Measurements from ENCODE around the gene OSBPL5. TPM values are rescaled to one million over a fixed set of nuclear protein-coding genes. Genes with fewer than 3 reads are reported as not detected.
A peak's percentile ranks its signal among the peaks of the same experiment; 100 is the strongest.

Gene OSBPL5
- total RNA-seq, 3 donors from 2014 or later (not counting 1 experiment from before 2014, with no cell fraction given): 375 to 522 (median 377) TPM

- no peak for DNase-seq
- H3K27me3 ChIP-seq (ENCODE audit: control insufficient read depth, insufficient read depth, low read length): no peaks in the 10 kb centered on the region
- H3K4me3 ChIP-seq (ENCODE audit: low read length): no peak overlapping the region
- H3K27ac ChIP-seq (ENCODE audit: low read length): no peak overlapping the region
- Mint-ChIP-seq H3K36me3 (peaks cover 8% of the 10 kb centered on the region), H3K9me3 (no peaks in the 10 kb centered on the region), H3K4me3 (no peak overlapping the region), H3K27me3 (ENCODE audit: low read depth in 2 of 2) (no peaks in the 10 kb centered on the region), H3K27ac (no peak overlapping the region), H3K4me1 (peaks cover 33% of the 10 kb centered on the region in 2 donors)
- peaks cover 65% of the 10 kb centered on the region for H3K36me3 ChIP-seq (ENCODE audit: control insufficient read depth, insufficient read depth, low read length)
- no peak for ATAC-seq
- WGBS (ENCODE audit: insufficient coverage): 97% methylated on average over 10 of the region's 10 CpGs
- intact Hi-C loops (cut with micrococcal nuclease): no loop called here
- TF ChIP-seq, protein P1, sequence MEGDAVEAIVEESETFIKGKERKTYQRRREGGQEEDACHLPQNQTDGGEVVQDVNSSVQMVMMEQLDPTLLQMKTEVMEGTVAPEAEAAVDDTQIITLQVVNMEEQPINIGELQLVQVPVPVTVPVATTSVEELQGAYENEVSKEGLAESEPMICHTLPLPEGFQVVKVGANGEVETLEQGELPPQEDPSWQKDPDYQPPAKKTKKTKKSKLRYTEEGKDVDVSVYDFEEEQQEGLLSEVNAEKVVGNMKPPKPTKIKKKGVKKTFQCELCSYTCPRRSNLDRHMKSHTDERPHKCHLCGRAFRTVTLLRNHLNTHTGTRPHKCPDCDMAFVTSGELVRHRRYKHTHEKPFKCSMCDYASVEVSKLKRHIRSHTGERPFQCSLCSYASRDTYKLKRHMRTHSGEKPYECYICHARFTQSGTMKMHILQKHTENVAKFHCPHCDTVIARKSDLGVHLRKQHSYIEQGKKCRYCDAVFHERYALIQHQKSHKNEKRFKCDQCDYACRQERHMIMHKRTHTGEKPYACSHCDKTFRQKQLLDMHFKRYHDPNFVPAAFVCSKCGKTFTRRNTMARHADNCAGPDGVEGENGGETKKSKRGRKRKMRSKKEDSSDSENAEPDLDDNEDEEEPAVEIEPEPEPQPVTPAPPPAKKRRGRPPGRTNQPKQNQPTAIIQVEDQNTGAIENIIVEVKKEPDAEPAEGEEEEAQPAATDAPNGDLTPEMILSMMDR (IDR thresholded peaks at IDR 0.05): no peak
- no peaks in the 10 kb centered on the region for H3K9me3 ChIP-seq (ENCODE audit: control insufficient read depth, insufficient read depth, low read length)
- peaks cover 29% of the 10 kb centered on the region for H3K4me1 ChIP-seq (ENCODE audit: control insufficient read depth, insufficient read depth, low read length)
These were observed 43.7 kb downstream of the OSBPL5 start for GRCh38 chr11:3121416-3121815.

GRCh38 chr11:3120071-3120792 is 44.9 kb downstream of the OSBPL5 start:
- ATAC-seq (no peak), DNase-seq (no peak)
- no peak overlapping the region for H3K27ac Mint-ChIP-seq
- H3K27me3 Mint-ChIP-seq (ENCODE audit: low read depth in 2 of 2): no peaks in the 10 kb centered on the region
- WGBS (ENCODE audit: insufficient coverage): 94% methylated on average over 26 of the region's 26 CpGs
- no peak overlapping the region for H3K4me3 Mint-ChIP-seq
- peaks cover 26 to 28% of the 10 kb centered on the region in 2 donors for H3K4me1 Mint-ChIP-seq
- TF ChIP-seq, protein P1 (IDR thresholded peaks at IDR 0.05): no peak
- no peak overlapping the region for H3K27ac ChIP-seq (ENCODE audit: low read length)
- H3K36me3 Mint-ChIP-seq: peaks cover 12% of the 10 kb centered on the region
- no peaks in the 10 kb centered on the region for H3K9me3 Mint-ChIP-seq
- no peaks in the 10 kb centered on the region for H3K27me3 ChIP-seq (ENCODE audit: control insufficient read depth, insufficient read depth, low read length)
- H3K9me3 ChIP-seq (ENCODE audit: control insufficient read depth, insufficient read depth, low read length): no peaks in the 10 kb centered on the region
- intact Hi-C loops (cut with micrococcal nuclease): no loop called here
- H3K4me3 ChIP-seq (ENCODE audit: low read length): no peak overlapping the region
- peaks cover 71% of the 10 kb centered on the region for H3K36me3 ChIP-seq (ENCODE audit: control insufficient read depth, insufficient read depth, low read length)
- H3K4me1 ChIP-seq (ENCODE audit: control insufficient read depth, insufficient read depth, low read length): peaks cover 18% of the 10 kb centered on the region

GRCh38 chr11:3119141-3119821 is 45.8 kb downstream of the OSBPL5 start:
- intact Hi-C loops (cut with micrococcal nuclease): no loop called here
- H3K4me1 ChIP-seq (ENCODE audit: control insufficient read depth, insufficient read depth, low read length): peaks cover 11% of the 10 kb centered on the region
- ATAC-seq: no peak
- no peaks in the 10 kb centered on the region for H3K27me3 ChIP-seq (ENCODE audit: control insufficient read depth, insufficient read depth, low read length)
- H3K27ac ChIP-seq (ENCODE audit: low read length): no peak overlapping the region
- 90% methylated on average over 14 of the region's 14 CpGs for WGBS (ENCODE audit: insufficient coverage)
- DNase-seq: peak in 1 of 2 donors; percentile 14
- Mint-ChIP-seq H3K4me3 (no peak overlapping the region), H3K27ac (peak overlapping the region in 1 of 2 donors; percentile 31), H3K4me1 (peaks cover 18 to 20% of the 10 kb centered on the region in 2 donors), H3K9me3 (no peaks in the 10 kb centered on the region), H3K36me3 (peaks cover 21% of the 10 kb centered on the region), H3K27me3 (ENCODE audit: low read depth in 2 of 2) (no peaks in the 10 kb centered on the region)
- no peak overlapping the region for H3K4me3 ChIP-seq (ENCODE audit: low read length)
- TF ChIP-seq, protein P1 (IDR thresholded peaks at IDR 0.05): no peak
- no peaks in the 10 kb centered on the region for H3K9me3 ChIP-seq (ENCODE audit: control insufficient read depth, insufficient read depth, low read length)
- peaks cover 67% of the 10 kb centered on the region for H3K36me3 ChIP-seq (ENCODE audit: control insufficient read depth, insufficient read depth, low read length)
